ENCODE results near the gene RPP30. TPM values are rescaled to one million over a fixed set of nuclear protein-coding genes. Genes with fewer than 3 reads are reported as not detected.
"Not testable (repeated sequence)": the region's sequence is repeated elsewhere in the genome, so short reads cannot be mapped to it uniquely, and the experiment has no call there.

Gene RPP30
- total RNA-seq, 2 donors from 2014 or later, result 58.3 to 62.4 TPM

- peaks cover 68% of the 10 kb centered on the region for H3K36me3 ChIP-seq (ENCODE audit: control insufficient read depth, insufficient read depth, low read length)
- no peaks in the 10 kb centered on the region for H3K4me1 Mint-ChIP-seq
- H3K27me3 ChIP-seq (ENCODE audit: control insufficient read depth, insufficient read depth, low read length, poor library complexity, severe bottlenecking), result no peaks in the 10 kb centered on the region
- H3K27ac Mint-ChIP-seq, result no peak overlapping the region
- no peaks in the 10 kb centered on the region for H3K9me3 Mint-ChIP-seq
- H3K9me3 ChIP-seq (ENCODE audit: control insufficient read depth, low read length), result no peaks in the 10 kb centered on the region
- no peak for DNase-seq
- H3K36me3 Mint-ChIP-seq (ENCODE audit: low read depth), result peaks cover 44% of the 10 kb centered on the region
- no peak overlapping the region for H3K27ac ChIP-seq (ENCODE audit: low read depth, low read length)
- H3K27me3 Mint-ChIP-seq (ENCODE audit: insufficient read depth), result no peaks in the 10 kb centered on the region
- H3K4me1 ChIP-seq (ENCODE audit: control insufficient read depth, insufficient read depth, low read length), result no peaks in the 10 kb centered on the region
- H3K9ac ChIP-seq (ENCODE audit: extremely low read depth, low read length, poor library complexity, severe bottlenecking), result no peak overlapping the region
- WGBS, 2 experiments (ENCODE audit: insufficient coverage in 1 of 2, insufficient read length in 1 of 2), result 96 to 100% methylated on average over 3 of the region's 3 CpGs
- TF ChIP-seq CTCF (conservative IDR thresholded peaks at IDR 0.05), result no peak
- H3K4me3 Mint-ChIP-seq, result no peak overlapping the region
- no peak overlapping the region for H3K4me3 ChIP-seq (ENCODE audit: low read length)
Measured at GRCh38 chr10:90893190-90893589, 21.4 kb downstream of the RPP30 start.

- H3K27me3 Mint-ChIP-seq (ENCODE audit: insufficient read depth); H3K4me3 Mint-ChIP-seq; H3K4me3 ChIP-seq (ENCODE audit: low read length); H3K9me3 Mint-ChIP-seq; H3K27ac Mint-ChIP-seq; H3K27ac ChIP-seq (ENCODE audit: low read depth, low read length); H3K4me1 ChIP-seq (ENCODE audit: control insufficient read depth, insufficient read depth, low read length); DNase-seq; H3K9me3 ChIP-seq (ENCODE audit: control insufficient read depth, low read length); H3K9ac ChIP-seq (ENCODE audit: extremely low read depth, low read length, poor library complexity, severe bottlenecking); H3K4me1 Mint-ChIP-seq; H3K27me3 ChIP-seq (ENCODE audit: control insufficient read depth, insufficient read depth, low read length, poor library complexity, severe bottlenecking): not testable (repeated sequence)
- H3K36me3 ChIP-seq (ENCODE audit: control insufficient read depth, insufficient read depth, low read length), result peaks cover 63% of the 10 kb centered on the region
- H3K36me3 Mint-ChIP-seq (ENCODE audit: low read depth), result peaks cover 31% of the 10 kb centered on the region
- 78% methylated on average over 2 of the region's 2 CpGs; no CpG with 5 or more reads in 1 of the 2 experiments for WGBS, 2 experiments (ENCODE audit: insufficient coverage in 1 of 2, insufficient read length in 1 of 2)
Measured at GRCh38 chr10:90896916-90897315, 25.1 kb downstream of the RPP30 start.

- H3K9me3 ChIP-seq (ENCODE audit: control insufficient read depth, low read length), result no peaks in the 10 kb centered on the region
- Mint-ChIP-seq H3K9me3 (no peaks in the 10 kb centered on the region), H3K4me1 (peaks cover 11% of the 10 kb centered on the region), H3K27me3 (ENCODE audit: insufficient read depth) (peaks cover 14% of the 10 kb centered on the region), H3K27ac (no peak overlapping the region), H3K4me3 (no peak overlapping the region), H3K36me3 (ENCODE audit: low read depth) (peaks cover 6% of the 10 kb centered on the region)
- H3K4me3 ChIP-seq (ENCODE audit: low read length), result no peak overlapping the region
- DNase-seq, result no peak
- H3K9ac ChIP-seq (ENCODE audit: extremely low read depth, low read length, poor library complexity, severe bottlenecking), result no peak overlapping the region
- no peaks in the 10 kb centered on the region for H3K4me1 ChIP-seq (ENCODE audit: control insufficient read depth, insufficient read depth, low read length)
- TF ChIP-seq CTCF (conservative IDR thresholded peaks at IDR 0.05), result no peak
- 96 to 100% methylated on average over 1 of the region's 1 CpG for WGBS, 2 experiments (ENCODE audit: insufficient coverage in 1 of 2, insufficient read length in 1 of 2)
- no peaks in the 10 kb centered on the region for H3K27me3 ChIP-seq (ENCODE audit: control insufficient read depth, insufficient read depth, low read length, poor library complexity, severe bottlenecking)
- no peak overlapping the region for H3K27ac ChIP-seq (ENCODE audit: low read depth, low read length)
- H3K36me3 ChIP-seq (ENCODE audit: control insufficient read depth, insufficient read depth, low read length), result peaks cover 29% of the 10 kb centered on the region
Measured at GRCh38 chr10:90905925-90906324, 34.2 kb downstream of the RPP30 start.

GRCh38 chr10:90906596-90906995 lies 34.8 kb downstream of the RPP30 start:
- Histone ChIP-seq H3K9me3 (ENCODE audit: control insufficient read depth, low read length) (no peaks in the 10 kb centered on the region), H3K9ac (ENCODE audit: extremely low read depth, low read length, poor library complexity, severe bottlenecking) (no peak overlapping the region)
- WGBS, 2 experiments (ENCODE audit: insufficient coverage in 1 of 2, insufficient read length in 1 of 2), result 100% methylated on average over 1 of the region's 1 CpG; no CpG with 5 or more reads in 1 of the 2 experiments

More at GRCh38 chr10:90906596-90906995, 34.8 kb downstream of the RPP30 start:
- H3K4me3 ChIP-seq (ENCODE audit: low read length), result no peak overlapping the region
- H3K4me1 Mint-ChIP-seq, result peaks cover 11% of the 10 kb centered on the region
- H3K27ac Mint-ChIP-seq, result no peak overlapping the region
- peaks cover 23% of the 10 kb centered on the region for H3K36me3 ChIP-seq (ENCODE audit: control insufficient read depth, insufficient read depth, low read length)
- H3K36me3 Mint-ChIP-seq (ENCODE audit: low read depth), result peaks cover 4% of the 10 kb centered on the region
- no peak overlapping the region for H3K4me3 Mint-ChIP-seq
- no peaks in the 10 kb centered on the region for H3K4me1 ChIP-seq (ENCODE audit: control insufficient read depth, insufficient read depth, low read length)
- no peaks in the 10 kb centered on the region for H3K9me3 Mint-ChIP-seq
- H3K27me3 Mint-ChIP-seq (ENCODE audit: insufficient read depth), result peaks cover 19% of the 10 kb centered on the region
- H3K27ac ChIP-seq (ENCODE audit: low read depth, low read length), result no peak overlapping the region
- H3K27me3 ChIP-seq (ENCODE audit: control insufficient read depth, insufficient read depth, low read length, poor library complexity, severe bottlenecking), result no peaks in the 10 kb centered on the region
- no peak for DNase-seq
- no peak for TF ChIP-seq CTCF (conservative IDR thresholded peaks at IDR 0.05)

Data from endodermal cell (in vitro differentiated cells).